Mesothelial cell of epicardium (in vitro differentiated cells): Measurements from ENCODE around the gene TPK1. TPM values are rescaled to one million over a fixed set of nuclear protein-coding genes. Genes with fewer than 3 reads are reported as not detected.

Source experiments
- DNase-seq, 2 experiments: peaks; one replicate each; pipeline ENCODE4 v3.0.0; 2021; ENCODE audit warnings: low spot score in 2 of 2; ENCODE audit not compliant: unreplicated experiment in 2 of 2
- H3K27ac Mint-ChIP-seq: 2 replicates; pipeline ENCODE4 v1.8.0; 2021; ENCODE audit warnings: mixed read lengths
- H3K27me3 Mint-ChIP-seq: 2 replicates; pipeline ENCODE4 v1.8.0; 2021; ENCODE audit warnings: low read depth, mixed read lengths
- H3K36me3 Mint-ChIP-seq: 2 replicates; pipeline ENCODE4 v1.8.0; 2021; ENCODE audit warnings: mixed read lengths
- H3K4me1 Mint-ChIP-seq: 2 replicates; pipeline ENCODE4 v1.8.0; 2021; ENCODE audit warnings: mixed read lengths
- H3K4me3 Mint-ChIP-seq: 2 replicates; pipeline ENCODE4 v1.8.0; 2021; ENCODE audit warnings: mild to moderate bottlenecking, moderate library complexity, mixed read lengths
- H3K9me3 Mint-ChIP-seq: 2 replicates; pipeline ENCODE4 v1.8.0; 2021; ENCODE audit warnings: mixed read lengths
- CTCF ChIP-seq: fragments of 200-600 bp; sonication (generic); IDR thresholded peaks from one replicate; pipeline ENCODE4 v1.5.0; 2021; ENCODE audit warnings: antibody characterized with exemption; ENCODE audit not compliant: unreplicated experiment
- total RNA-seq: library from RNA; stranded (reverse); gene quantifications from 3 replicates; pipeline ENCODE4 v1.2.1, GENCODE V29; 2021

TPK1 gene
- total RNA-seq, 1 donor from 2014 or later: 3.3 TPM

GRCh38 chr7:144723301-144723700 is 112.6 kb downstream of the TPK1 start:
- Mint-ChIP-seq H3K36me3 (peaks cover 4% of the 10 kb centered on the region), H3K9me3 (peaks cover 8% of the 10 kb centered on the region), H3K27me3 (no peaks in the 10 kb centered on the region), H3K4me3 (no peak overlapping the region), H3K4me1 (peaks cover 6% of the 10 kb centered on the region), H3K27ac (no peak overlapping the region)
- no peak for DNase-seq
- TF ChIP-seq CTCF: no peak

DNA sequence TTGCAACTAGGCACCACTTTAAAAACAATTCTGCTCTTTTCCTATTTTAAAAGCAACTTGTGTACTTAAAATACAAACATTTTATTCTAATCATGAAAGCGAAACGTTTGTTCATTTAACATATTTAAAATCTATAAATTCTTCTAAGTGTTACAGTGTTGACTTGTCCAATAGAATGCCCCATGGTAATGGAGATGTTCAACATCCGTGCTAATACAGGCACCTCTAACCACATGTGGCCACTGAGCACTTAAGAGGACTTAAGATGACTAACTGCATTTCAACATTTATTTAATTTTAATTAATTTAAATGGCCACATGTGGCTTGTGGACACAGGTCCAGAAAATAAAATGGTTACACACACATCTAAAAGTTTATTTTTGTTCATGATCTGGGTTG is 115.1 kb downstream of the TPK1 start:
- Mint-ChIP-seq H3K4me3 (no peak overlapping the region), H3K27ac (no peak overlapping the region), H3K27me3 (no peaks in the 10 kb centered on the region), H3K36me3 (peaks cover 4% of the 10 kb centered on the region), H3K4me1 (peaks cover 6% of the 10 kb centered on the region), H3K9me3 (peaks cover 11% of the 10 kb centered on the region)
- TF ChIP-seq CTCF: no peak
- DNase-seq: no peak

GRCh38 chr7:144720149-144720548 is 115.7 kb downstream of the TPK1 start:
- H3K27ac Mint-ChIP-seq: no peak overlapping the region
- peaks cover 4% of the 10 kb centered on the region for H3K36me3 Mint-ChIP-seq
- peaks cover 6% of the 10 kb centered on the region for H3K4me1 Mint-ChIP-seq
- no peak overlapping the region for H3K4me3 Mint-ChIP-seq
- no peak for DNase-seq
- peaks cover 11% of the 10 kb centered on the region for H3K9me3 Mint-ChIP-seq
- TF ChIP-seq CTCF: no peak
- no peaks in the 10 kb centered on the region for H3K27me3 Mint-ChIP-seq

DNA sequence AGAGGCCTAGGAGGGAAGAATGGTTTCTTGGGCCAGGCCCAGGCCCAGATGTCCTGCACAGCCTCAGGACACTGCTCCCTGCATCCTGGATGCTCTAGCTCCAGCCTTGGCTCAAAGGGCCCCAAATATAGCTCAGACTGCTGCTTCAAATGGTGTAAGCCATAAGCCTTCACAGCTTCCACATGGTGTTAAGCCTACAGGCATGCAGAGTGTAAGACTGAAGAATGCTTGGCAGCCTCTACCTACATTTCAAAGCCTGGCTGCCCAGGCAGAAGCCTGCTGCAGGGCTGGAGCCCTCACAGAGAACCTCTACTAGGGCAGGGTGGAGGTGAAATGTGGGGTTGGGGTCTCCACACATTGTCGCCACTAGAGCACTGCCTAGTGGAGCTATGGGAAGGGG is 118.1 kb downstream of the TPK1 start:
- peaks cover 11% of the 10 kb centered on the region for H3K9me3 Mint-ChIP-seq
- H3K4me3 Mint-ChIP-seq: no peak overlapping the region
- H3K27me3 Mint-ChIP-seq: no peaks in the 10 kb centered on the region
- H3K36me3 Mint-ChIP-seq: peaks cover 4% of the 10 kb centered on the region
- DNase-seq: no peak
- no peak for TF ChIP-seq CTCF
- no peak overlapping the region for H3K27ac Mint-ChIP-seq
- H3K4me1 Mint-ChIP-seq: peaks cover 6% of the 10 kb centered on the region

DNA sequence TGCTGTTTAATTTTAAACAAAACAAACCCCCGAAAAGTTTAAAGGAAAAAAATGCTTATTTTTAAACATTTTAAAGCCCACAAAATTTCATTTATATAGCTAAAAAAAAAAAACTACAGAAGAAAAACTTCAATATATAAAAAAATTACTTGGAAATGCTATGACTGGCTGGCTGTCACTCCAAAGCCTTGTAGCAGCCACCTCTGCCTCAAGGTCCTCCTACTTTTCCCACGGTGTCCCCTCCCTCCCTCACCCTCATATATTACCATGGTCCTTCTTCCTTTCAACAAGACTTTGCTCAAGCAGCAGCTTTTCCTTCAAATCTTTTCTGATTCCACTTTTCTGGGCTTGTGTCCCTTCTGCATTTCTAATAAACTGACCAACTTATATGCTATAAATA is 122.0 kb downstream of the TPK1 start:
- Mint-ChIP-seq H3K27ac (no peak overlapping the region), H3K4me1 (no peaks in the 10 kb centered on the region)

More for the DNA sequence above, 122.0 kb downstream of the TPK1 start:
- DNase-seq: no peak
- peaks cover 3% of the 10 kb centered on the region for H3K36me3 Mint-ChIP-seq
- peaks cover 8% of the 10 kb centered on the region for H3K9me3 Mint-ChIP-seq
- TF ChIP-seq CTCF: no peak
- no peak overlapping the region for H3K4me3 Mint-ChIP-seq
- H3K27me3 Mint-ChIP-seq: no peaks in the 10 kb centered on the region
